Measurements from ENCODE around the gene NPAS3. TPM values are rescaled to one million over a fixed set of nuclear protein-coding genes. Genes with fewer than 3 reads are reported as not detected.

The NPAS3 gene
- total RNA-seq, 3 donors from 2014 or later = 0.96 to 4.0 (median 2.0) TPM

GRCh38 chr14:33307691-33308251 lies 369.1 kb downstream of the NPAS3 start:
- Histone ChIP-seq H3K4me3 (peak overlapping the region in 1 of 3 donors; percentile 23), H3K27me3 (no peaks in the 10 kb centered on the region), H3K36me3 (no peaks in the 10 kb centered on the region), H3K4me1 (no peaks in the 10 kb centered on the region), H3K27ac (peak overlapping the region in 1 of 2 donors; percentile 53), H3K9me3 (no peaks in the 10 kb centered on the region)
- TF ChIP-seq POLR2AphosphoS5 (IDR thresholded peaks at IDR 0.05) = peak in 1 of 3 donors; percentile 34
- TF ChIP-seq POLR2A (IDR thresholded peaks at IDR 0.05) = no peak
- intact Hi-C loops (cut with DNase I; ENCODE audit: low total_unique reads) = no loop called here
- no peak for DNase-seq (ENCODE audit: low spot score in 2 of 2)

- TF ChIP-seq POLR2AphosphoS5 (IDR thresholded peaks at IDR 0.05) = no peak
- Histone ChIP-seq H3K9me3 (no peaks in the 10 kb centered on the region), H3K27me3 (no peaks in the 10 kb centered on the region), H3K27ac (no peak overlapping the region), H3K4me1 (no peaks in the 10 kb centered on the region), H3K36me3 (no peaks in the 10 kb centered on the region), H3K4me3 (no peak overlapping the region)
- no peak for DNase-seq (ENCODE audit: low spot score in 2 of 2)
- intact Hi-C loops (cut with DNase I; ENCODE audit: low total_unique reads) = no loop called here
Measured at GRCh38 chr14:33309106-33309505, 370.4 kb downstream of the NPAS3 start.

GRCh38 chr14:33315217-33315616 lies 376.5 kb downstream of the NPAS3 start:
- DNase-seq (ENCODE audit: low spot score in 2 of 2) = no peak
- TF ChIP-seq CTCF (IDR thresholded peaks at IDR 0.05) (no peak), POLR2A (IDR thresholded peaks at IDR 0.05) (no peak), POLR2AphosphoS5 (IDR thresholded peaks at IDR 0.05) (no peak)
- intact Hi-C loops (cut with DNase I; ENCODE audit: low total_unique reads) = no loop called here
- H3K27me3 ChIP-seq = no peaks in the 10 kb centered on the region
- H3K4me3 ChIP-seq = no peak overlapping the region
- H3K36me3 ChIP-seq = no peaks in the 10 kb centered on the region
- no peaks in the 10 kb centered on the region for H3K4me1 ChIP-seq
- H3K27ac ChIP-seq = no peak overlapping the region
- H3K9me3 ChIP-seq = no peaks in the 10 kb centered on the region

DNA sequence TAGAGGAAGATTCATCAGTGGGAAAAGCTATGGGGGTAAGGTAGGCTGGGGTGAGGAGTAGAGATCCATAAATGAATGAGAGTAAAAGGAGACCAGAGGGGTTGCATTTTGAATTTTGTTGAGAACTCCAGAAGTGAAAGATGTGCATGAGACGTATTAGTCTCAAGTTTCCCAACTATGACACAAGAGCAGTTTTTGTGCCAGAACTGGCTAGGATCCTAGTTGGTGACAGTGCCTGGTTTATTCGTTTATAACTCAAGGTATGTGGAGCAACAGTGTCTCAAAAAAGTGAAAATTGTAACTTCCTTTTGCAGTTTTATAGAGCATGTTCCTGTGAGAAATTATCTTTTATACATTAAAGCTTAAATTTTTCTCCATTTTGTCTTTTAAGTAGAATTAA lies 377.0 kb downstream of the NPAS3 start:
- DNase-seq (ENCODE audit: low spot score in 2 of 2) = no peak
- Histone ChIP-seq H3K27me3 (no peaks in the 10 kb centered on the region), H3K4me3 (no peak overlapping the region), H3K36me3 (no peaks in the 10 kb centered on the region), H3K9me3 (no peaks in the 10 kb centered on the region), H3K27ac (no peak overlapping the region), H3K4me1 (no peaks in the 10 kb centered on the region)
- TF ChIP-seq POLR2A (IDR thresholded peaks at IDR 0.05) (no peak), CTCF (IDR thresholded peaks at IDR 0.05) (no peak), POLR2AphosphoS5 (IDR thresholded peaks at IDR 0.05) (no peak)
- intact Hi-C loops (cut with DNase I; ENCODE audit: low total_unique reads) = no loop called here

DNA sequence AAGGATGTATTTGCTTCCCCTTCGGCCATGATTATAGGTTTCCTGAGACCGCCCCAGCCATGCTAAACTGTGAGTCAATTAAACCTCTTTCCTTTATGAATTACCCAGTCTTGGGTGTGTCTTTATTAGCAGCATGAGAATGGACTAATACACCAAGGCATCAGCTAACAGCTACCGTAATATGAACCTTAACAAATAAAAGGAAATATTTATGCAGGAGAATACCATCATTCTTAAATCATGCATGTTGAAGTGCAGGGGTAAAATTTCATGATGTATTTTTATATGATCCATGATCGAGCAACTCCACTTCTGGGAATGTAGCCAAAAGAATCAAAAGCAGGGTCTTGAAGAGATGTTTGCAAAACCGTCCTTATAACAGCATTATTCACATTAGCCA lies 379.0 kb downstream of the NPAS3 start:
- Histone ChIP-seq H3K4me3 (no peak overlapping the region), H3K27ac (no peak overlapping the region), H3K27me3 (no peaks in the 10 kb centered on the region), H3K36me3 (no peaks in the 10 kb centered on the region), H3K4me1 (no peaks in the 10 kb centered on the region), H3K9me3 (no peaks in the 10 kb centered on the region)
- intact Hi-C loops (cut with DNase I; ENCODE audit: low total_unique reads) = no loop called here
- no peak for DNase-seq (ENCODE audit: low spot score in 2 of 2)
- no peak for TF ChIP-seq CTCF (IDR thresholded peaks at IDR 0.05)
- no peak for TF ChIP-seq POLR2A (IDR thresholded peaks at IDR 0.05)
- TF ChIP-seq POLR2AphosphoS5 (IDR thresholded peaks at IDR 0.05) = no peak

GRCh38 chr14:33323979-33324378 lies 385.3 kb downstream of the NPAS3 start:
- no peak for TF ChIP-seq POLR2AphosphoS5 (IDR thresholded peaks at IDR 0.05)
- TF ChIP-seq POLR2A (IDR thresholded peaks at IDR 0.05) = no peak
- TF ChIP-seq CTCF (IDR thresholded peaks at IDR 0.05) = no peak
- Histone ChIP-seq H3K27me3 (no peaks in the 10 kb centered on the region), H3K4me3 (no peak overlapping the region), H3K4me1 (no peaks in the 10 kb centered on the region), H3K36me3 (no peaks in the 10 kb centered on the region), H3K9me3 (no peaks in the 10 kb centered on the region), H3K27ac (no peak overlapping the region)
- no peak for DNase-seq (ENCODE audit: low spot score in 2 of 2)
- intact Hi-C loops (cut with DNase I; ENCODE audit: low total_unique reads) = no loop called here

All from breast epithelium (tissue), 4 donors.